GM18498 (cell line): ENCODE results near the gene ETFB.

Experiments used
- ATAC-seq: cut with Tn5 transposase; IDR thresholded peaks from one replicate; pipeline ENCODE4 v1.9.1; 2021; ENCODE audit warnings: mild to moderate bottlenecking, moderate library complexity; ENCODE audit not compliant: unreplicated experiment

ETFB gene

DNA sequence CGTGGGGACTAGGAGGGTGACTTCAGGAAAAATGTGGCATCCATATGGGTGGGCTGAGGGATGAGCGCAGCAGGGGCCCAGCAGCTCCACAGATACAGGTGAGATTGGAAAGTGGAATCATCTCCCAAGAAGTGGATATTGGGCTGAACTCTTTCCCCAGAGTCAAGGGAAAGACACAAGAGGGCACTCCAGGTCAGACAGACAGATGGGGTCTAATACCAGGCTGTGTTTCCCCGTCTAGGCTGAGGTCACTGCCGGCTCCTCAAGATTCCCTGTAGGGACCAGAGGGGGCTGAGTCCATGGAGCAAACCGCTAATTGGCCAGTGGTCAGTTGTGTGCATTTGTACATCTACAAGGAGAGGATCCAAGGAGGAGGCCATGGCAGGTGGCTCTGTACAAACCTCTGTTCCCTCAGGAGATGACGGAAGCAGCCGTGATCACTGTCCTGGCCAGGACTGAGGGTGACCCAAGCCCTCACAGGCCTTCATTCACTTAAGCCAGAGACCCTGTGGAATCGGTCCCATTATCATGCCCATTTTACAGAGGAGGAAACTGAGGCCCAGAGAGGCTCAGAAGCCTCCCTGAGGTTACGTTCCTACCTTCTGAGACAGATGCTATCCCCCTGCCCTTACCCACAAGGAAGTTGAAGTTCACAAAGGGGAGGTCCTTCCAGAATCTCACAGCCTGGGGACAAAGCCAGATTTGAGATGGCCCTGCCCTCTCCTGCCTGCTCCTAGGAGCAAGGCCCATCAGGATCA lies 69.7 kb downstream of the ETFB start:
- no peak for ATAC-seq

DNA sequence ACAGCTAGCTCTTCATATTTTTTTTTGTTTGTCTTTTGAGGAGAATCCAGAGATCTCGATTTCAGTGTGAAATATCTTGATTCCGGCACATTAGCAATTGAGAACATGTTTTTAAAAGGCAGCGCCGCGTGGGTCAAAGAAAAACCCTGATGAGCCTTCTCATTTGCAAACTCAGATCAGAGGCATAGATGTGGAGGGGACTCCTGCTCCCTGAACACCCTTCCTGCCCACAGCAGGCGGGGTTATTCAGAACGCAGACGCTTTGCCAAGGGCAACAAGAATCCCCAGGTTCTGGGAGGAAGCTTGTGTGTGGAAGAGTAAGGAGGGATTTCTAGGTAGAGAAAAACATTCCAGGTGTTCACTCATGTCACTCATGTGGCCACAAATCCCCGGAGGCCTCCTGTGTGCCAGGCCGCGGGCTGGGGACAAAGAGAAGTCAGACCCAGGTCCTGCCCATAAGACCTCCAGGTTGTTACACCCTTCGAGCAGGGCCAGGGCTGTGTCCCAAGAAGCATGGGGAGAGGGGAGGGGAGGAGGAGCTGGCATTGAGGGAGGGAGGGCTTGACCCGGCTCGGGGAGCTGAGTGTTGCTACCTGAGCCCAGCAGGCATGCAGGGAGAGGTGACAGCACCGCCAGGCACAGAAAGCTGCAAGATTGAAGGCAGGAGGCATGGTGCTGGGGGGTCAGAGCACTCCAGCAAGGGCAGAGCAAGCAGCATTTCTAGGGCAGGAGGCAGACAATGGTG lies 70.6 kb downstream of the ETFB start:
- no peak for ATAC-seq
